Ovary (tissue), 9 donors: ENCODE results near the gene FRMD4A. TPM values are rescaled to one million over a fixed set of nuclear protein-coding genes. Genes with fewer than 3 reads are reported as not detected.

Source experiments
- DNase-seq, 5 donors: peaks; one replicate each; pipeline ENCODE4 v3.0.0-alpha.2; 2019 to 2020
- H3K27ac ChIP-seq, 2 donors: fragments of 200-600 bp; one replicate each; pipeline versions ENCODE4 v1.5.1 to v1.8.0; 2019 to 2022
- H3K27me3 ChIP-seq: fragments of 200-600 bp; one replicate; pipeline ENCODE4 v1.8.0; 2022
- H3K36me3 ChIP-seq: fragments of 200-600 bp; sonication (generic); one replicate; pipeline ENCODE4 v1.5.1; 2019
- H3K4me1 ChIP-seq: one replicate; pipeline ENCODE4 v1.8.1; 2013; ENCODE audit warnings: mild to moderate bottlenecking, moderate library complexity; ENCODE audit not compliant: insufficient read depth
- H3K4me3 ChIP-seq: fragments of 200-600 bp; sonication (generic); one replicate; pipeline ENCODE4 v1.5.1; 2017
- H3K9me3 ChIP-seq, 2 donors: fragments of 200-600 bp in 1 of 2; sonication (generic) in 1 of 2; one replicate each; pipeline versions ENCODE4 v1.5.1 to v1.8.1; 2013 to 2019; ENCODE audit warnings: mild to moderate bottlenecking in 1 of 2, moderate library complexity in 1 of 2
- CTCF ChIP-seq, 3 donors: fragments of 450-650 bp in 2 of 3; fragments of 200-600 bp in 1 of 3; IDR thresholded peaks; one replicate each; pipeline versions ENCODE4 v1.5.1 to v1.8.0; 2016 to 2022; ENCODE audit warnings: antibody characterized with exemption in 3 of 3, mild to moderate bottlenecking in 1 of 3
- EP300 ChIP-seq: sonication (generic); formaldehyde crosslinking; IDR thresholded peaks from one replicate; pipeline ENCODE4 v1.6.1; 2017; ENCODE audit warnings: antibody characterized with exemption
- POLR2A ChIP-seq: fragments of 450-650 bp; IDR thresholded peaks from one replicate; pipeline ENCODE4 v1.6.1; 2017; ENCODE audit warnings: antibody characterized with exemption, mild to moderate bottlenecking, moderate library complexity
- WGBS, 3 donors: extraction: QIAGEN DNeasy Blood & Tissue Kit in 1 of 3; methylation state at CpG; one replicate each; pipeline versions ENCODE4 v1.1.5 to v1.1.7; 2013 to 2017; 5-methylcytosine and 5-hydroxymethylcytosine counted together
- intact Hi-C, 4 donors: fragments of 100-400 bp; cut with DNase I; formaldehyde crosslinking; loops; one replicate each; pipeline versions ENCODE4 v1.11.0 to v1.15.1; 2022 to 2023
- polyA plus RNA-seq, 2 donors: library from polyadenylated mRNA; stranded (reverse); fragments of 200-250 nt in 1 of 2; fragments of 350-450 nt in 1 of 2; fragmentation: Illumina TruSeq in 1 of 2; extraction: RNeasy Lipid Tissue Mini Kit (QIAGEN cat#74804) in 1 of 2; gene quantifications; one replicate each; pipeline ENCODE4 v1.2.3, GENCODE V29; 2013 to 2014
- total RNA-seq, 7 donors: library from RNA; depleted of rRNA in 2 of 7; stranded (reverse); fragments of >200 nt in 2 of 7; fragmentation: NEBNext Ultra II Directional in 3 of 7; extraction: Animal tissue kit (Norgen Biotek cat#: 25700) in 3 of 7; gene quantifications; one replicate each; pipeline versions ENCODE4 v1.1.0 to v1.2.4, GENCODE V29; 2016 to 2023
- donor health status: DM: no; HTN: no; CAD: no; lungs with moderate emphysema.
- donor health status: DM: no; HTN: no; CAD: no.
- donor health status: Bipolar disorder and iron deficiency.
- donor health status: DM: yes; HTN: yes; CAD: no.
- donor health status: DM: no; HTN: no; CAD: no.
- donor health status: DM: yes; HTN: yes; CAD: no.

FRMD4A gene
- total and polyA plus RNA-seq, 9 donors: 5.5 to 24.7 (median 11.3) TPM

- intact Hi-C loops: no loop called here
- no peak overlapping the region for H3K4me3 ChIP-seq
- H3K4me1 ChIP-seq: peaks cover 8% of the 10 kb centered on the region
- H3K9me3 ChIP-seq: no peaks in the 10 kb centered on the region
- WGBS, 3 donors: 89 to 91% (median 91%) methylated on average over 15 of the region's 15 CpGs
- no peaks in the 10 kb centered on the region for H3K27me3 ChIP-seq
- no peaks in the 10 kb centered on the region for H3K36me3 ChIP-seq
- no peak for TF ChIP-seq POLR2A
- TF ChIP-seq EP300: no peak
- no peak for TF ChIP-seq CTCF (IDR thresholded peaks at IDR 0.05)
- no peak overlapping the region for H3K27ac ChIP-seq
- no peak for DNase-seq
Measured at GRCh38 chr10:13703101-13703818, 627.5 kb downstream of the FRMD4A start.

- H3K27me3 ChIP-seq: no peaks in the 10 kb centered on the region
- TF ChIP-seq EP300 (no peak), CTCF (IDR thresholded peaks at IDR 0.05) (no peak), POLR2A (no peak)
- H3K9me3 ChIP-seq: no peaks in the 10 kb centered on the region
- no peak overlapping the region for H3K27ac ChIP-seq
- no peaks in the 10 kb centered on the region for H3K36me3 ChIP-seq
- no peak overlapping the region for H3K4me3 ChIP-seq
- intact Hi-C loops: no loop called here
- WGBS, 3 donors: 83 to 86% (median 84%) methylated on average over 17 of the region's 17 CpGs
- peaks cover 2% of the 10 kb centered on the region for H3K4me1 ChIP-seq
- DNase-seq: no peak
Measured at GRCh38 chr10:13701157-13701919, 629.4 kb downstream of the FRMD4A start.

- H3K4me1 ChIP-seq: no peaks in the 10 kb centered on the region
- H3K4me3 ChIP-seq: no peak overlapping the region
- H3K36me3 ChIP-seq: no peaks in the 10 kb centered on the region
- H3K9me3 ChIP-seq: no peaks in the 10 kb centered on the region
- no peak for DNase-seq
- WGBS, 3 donors: 84 to 91% (median 87%) methylated on average over 10 of the region's 10 CpGs
- H3K27me3 ChIP-seq: no peaks in the 10 kb centered on the region
- TF ChIP-seq POLR2A (no peak), CTCF (IDR thresholded peaks at IDR 0.05) (no peak), EP300 (no peak)
- no peak overlapping the region for H3K27ac ChIP-seq
- intact Hi-C loops: no loop called here
Measured at GRCh38 chr10:13700473-13701144, 630.1 kb downstream of the FRMD4A start.

GRCh38 chr10:13699216-13699615 is 631.5 kb downstream of the FRMD4A start:
- Histone ChIP-seq H3K36me3 (no peaks in the 10 kb centered on the region), H3K27ac (no peak overlapping the region), H3K4me1 (no peaks in the 10 kb centered on the region), H3K27me3 (no peaks in the 10 kb centered on the region), H3K4me3 (no peak overlapping the region), H3K9me3 (no peaks in the 10 kb centered on the region)
- DNase-seq: peak in 2 of 5 donors; percentile 34 to 45
- intact Hi-C loops: no loop called here
- no peak for TF ChIP-seq EP300
- no peak for TF ChIP-seq CTCF (IDR thresholded peaks at IDR 0.05)
- no peak for TF ChIP-seq POLR2A
- WGBS, 3 donors: 57 to 66% (median 64%) methylated on average over 10 of the region's 10 CpGs
